GM12864 (cell line): Measurements from ENCODE around the gene RPL14.

ENCODE experiments used
- DNase-seq: peaks from one replicate; pipeline ENCODE4 v3.0.0-alpha.2; 2011; ENCODE audit warnings: low read depth
- H3K4me3 ChIP-seq: 2 replicates; pipeline ENCODE4 v1.5.1; 2011; ENCODE audit warnings: mild to moderate bottlenecking, low read depth, low read length, control low read depth
- CTCF ChIP-seq: IDR thresholded peaks from 2 replicates; pipeline ENCODE4 v1.5.1; 2011; ENCODE audit warnings: low read depth, mild to moderate bottlenecking, moderate library complexity, low read length, control low read depth, inconsistent platforms; ENCODE audit errors: missing control alignments

The RPL14 gene

GRCh38 chr3:40432793-40433192 is 24.3 kb upstream of the RPL14 start:
- TF ChIP-seq CTCF: no peak
- no peak for DNase-seq
- no peak overlapping the region for H3K4me3 ChIP-seq

- H3K4me3 ChIP-seq: no peak overlapping the region
- no peak for TF ChIP-seq CTCF
- no peak for DNase-seq
Observed at GRCh38 chr3:40437889-40438288, 19.2 kb upstream of the RPL14 start.

- no peak for DNase-seq
- no peak overlapping the region for H3K4me3 ChIP-seq
- no peak for TF ChIP-seq CTCF
Observed at GRCh38 chr3:40445062-40445461, 12.1 kb upstream of the RPL14 start.

- no peak overlapping the region for H3K4me3 ChIP-seq
- DNase-seq: no peak
- no peak for TF ChIP-seq CTCF
Observed at GRCh38 chr3:40445880-40446279, 11.3 kb upstream of the RPL14 start.

- H3K4me3 ChIP-seq: no peak overlapping the region
- TF ChIP-seq CTCF: no peak
- no peak for DNase-seq
Observed at GRCh38 chr3:40450438-40450837, 6.7 kb upstream of the RPL14 start.

- no peak for DNase-seq
- no peak for TF ChIP-seq CTCF
- no peak overlapping the region for H3K4me3 ChIP-seq
Observed at GRCh38 chr3:40451551-40451950, 5.6 kb upstream of the RPL14 start.

GRCh38 chr3:40452057-40452456 is 5.1 kb upstream of the RPL14 start:
- H3K4me3 ChIP-seq: peak overlapping the region; percentile 64; the same call in 1 of the 2 replicates
- no peak for TF ChIP-seq CTCF
- DNase-seq: no peak
